Measurements from ENCODE around the gene FAM184A.

DNA sequence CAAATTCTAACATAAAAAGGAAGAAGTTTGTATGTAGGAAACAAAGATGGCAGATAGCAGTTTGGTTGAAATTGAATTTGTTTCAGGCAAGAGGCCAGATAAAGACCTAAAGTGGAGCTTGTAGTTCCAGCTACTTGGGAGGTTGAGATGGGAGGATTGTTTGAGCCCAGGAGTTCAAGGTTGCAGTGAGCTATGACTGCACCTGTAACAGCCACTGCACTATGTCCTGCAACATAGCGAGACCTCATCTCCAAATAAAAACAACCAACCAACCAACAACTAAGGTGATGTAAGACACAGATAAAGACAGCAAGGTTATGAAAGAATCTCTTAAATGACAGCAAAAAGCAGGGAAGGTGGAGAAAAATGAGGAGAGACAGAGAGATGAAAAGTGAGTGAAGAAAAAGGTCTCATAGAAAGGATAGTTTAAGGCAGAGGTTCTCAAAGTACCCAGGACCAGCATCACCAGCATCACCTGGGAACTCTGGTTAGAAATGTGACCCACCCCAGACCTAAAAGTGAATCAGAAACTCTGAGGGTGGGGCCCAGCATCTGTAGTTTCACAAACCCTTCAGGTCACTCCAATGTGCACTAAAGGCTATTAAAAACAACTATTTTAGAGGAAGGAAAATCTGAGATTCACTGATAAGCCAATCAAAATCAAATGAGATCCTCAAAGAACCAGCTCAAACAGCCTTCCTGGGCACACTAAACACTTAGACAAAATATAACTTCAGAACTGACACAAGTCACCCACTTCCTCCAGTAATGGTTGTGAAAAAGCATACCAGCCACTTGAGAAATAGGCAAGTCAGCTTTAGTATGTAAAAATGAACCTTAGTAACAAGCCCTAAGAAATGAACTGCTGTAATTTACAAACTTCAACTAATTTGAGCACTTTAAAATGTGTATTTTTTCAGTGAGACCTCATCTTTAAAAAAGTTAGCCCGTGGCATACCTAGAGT lies 57.6 kb downstream of the FAM184A start:
- TF ChIP-seq EZH2 (IDR thresholded peaks at IDR 0.05; ENCODE audit: insufficient read depth, poor library complexity, severe bottlenecking) (no peak), EZH2phosphoT487 (IDR thresholded peaks at IDR 0.05; ENCODE audit: insufficient read depth, low read depth) (no peak)

All from GM23248 (cell line).